IgD-negative memory B cell (primary cell): ENCODE results near the gene DNTTIP2. TPM values are rescaled to one million over a fixed set of nuclear protein-coding genes. Genes with fewer than 3 reads are reported as not detected.

ENCODE experiments used
- H3K27ac Mint-ChIP-seq, 3 donors: one replicate each; pipeline ENCODE4 v1.8.0; 2020 to 2022; ENCODE audit warnings: mild to moderate bottlenecking in 3 of 3, mixed read lengths in 3 of 3, moderate library complexity in 1 of 3
- H3K27me3 Mint-ChIP-seq: one replicate; pipeline ENCODE4 v1.8.0; 2021; ENCODE audit warnings: mixed read lengths
- H3K36me3 Mint-ChIP-seq: one replicate; pipeline ENCODE4 v1.8.0; 2020; ENCODE audit warnings: mild to moderate bottlenecking, mixed read lengths
- H3K4me1 Mint-ChIP-seq, 3 donors: one replicate each; pipeline ENCODE4 v1.8.0; 2020 to 2022; ENCODE audit warnings: mixed read lengths in 3 of 3, mild to moderate bottlenecking in 1 of 3
- H3K4me3 Mint-ChIP-seq, 4 donors: one replicate each; pipeline ENCODE4 v1.8.0; 2020 to 2022; ENCODE audit warnings: mild to moderate bottlenecking in 4 of 4, mixed read lengths in 4 of 4, moderate library complexity in 3 of 4
- H3K9me3 Mint-ChIP-seq, 3 donors: one replicate each; pipeline ENCODE4 v1.8.0; 2020 to 2021; ENCODE audit warnings: mixed read lengths in 3 of 3, mild to moderate bottlenecking in 1 of 3
- polyA plus RNA-seq: library from polyadenylated mRNA; unstranded; fragments of 300-500 nt; fragmentation: Illumina TruSeq; gene quantifications from one replicate; pipeline ENCODE4 v1.2.3, GENCODE V29; 2021

The DNTTIP2 gene
- polyA plus RNA-seq, 1 donor from 2014 or later = 76.5 TPM

DNA sequence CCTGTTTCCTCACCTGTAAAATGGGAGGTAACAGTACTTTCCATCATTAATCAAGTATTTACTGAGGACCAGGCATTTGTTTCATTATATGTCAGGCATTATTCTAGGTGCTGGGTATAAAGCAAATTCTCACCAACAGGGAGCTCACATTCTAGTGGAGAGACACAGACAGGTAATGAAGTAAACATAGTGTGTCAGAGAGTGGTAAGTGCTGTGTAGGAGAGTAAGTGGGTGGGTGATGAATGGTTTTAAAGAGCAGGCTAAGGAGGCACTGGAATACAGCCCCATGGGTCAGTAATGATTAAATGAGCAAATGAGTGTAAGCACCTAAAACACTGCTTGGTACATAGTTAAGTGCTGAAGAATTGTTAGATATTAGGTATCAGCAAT lies 60.4 kb downstream of the DNTTIP2 start:
- Mint-ChIP-seq H3K27ac (peak overlapping the region in 1 of 3 donors; percentile 67), H3K27me3 (no peaks in the 10 kb centered on the region), H3K36me3 (peaks cover 4% of the 10 kb centered on the region), H3K4me3 (no peak overlapping the region), H3K9me3 (no peaks in the 10 kb centered on the region), H3K4me1 (peaks cover 0 to 18% (median 8%) of the 10 kb centered on the region in 3 donors)

DNA sequence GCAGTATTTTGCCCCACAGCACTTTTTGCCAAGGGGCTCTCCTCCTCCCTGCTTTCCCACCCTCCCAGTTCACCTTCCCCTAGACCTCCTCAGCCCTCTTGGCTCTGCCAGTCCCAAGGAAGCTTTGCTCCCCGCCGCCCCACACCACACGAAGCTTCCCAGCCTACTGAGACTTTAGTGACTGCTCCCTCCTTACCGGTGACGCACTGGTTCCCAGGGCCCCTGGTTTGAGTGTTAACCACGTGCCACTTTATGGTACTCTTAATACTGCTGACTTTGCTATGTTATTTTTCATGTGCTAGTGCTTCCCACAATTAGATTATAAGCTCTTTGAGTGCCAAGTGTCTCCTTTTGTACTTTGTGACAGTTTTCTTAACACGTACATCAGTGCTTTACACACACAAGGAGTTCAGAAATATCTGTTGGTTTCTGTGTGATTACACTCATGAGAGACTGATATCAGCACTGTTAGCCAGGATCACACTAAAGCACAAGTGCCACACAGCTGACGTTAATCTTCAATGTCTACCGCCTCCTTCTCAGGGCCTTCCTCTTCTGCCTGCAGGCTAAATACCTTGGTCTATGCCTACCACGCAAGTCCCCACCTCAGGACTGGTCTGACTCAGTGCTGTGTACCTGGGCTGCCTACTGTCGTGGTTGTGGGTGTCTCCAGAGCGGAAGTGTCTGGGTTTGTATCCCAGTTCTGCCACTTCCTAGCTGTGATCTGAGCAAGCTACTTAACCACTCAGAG lies 61.0 kb downstream of the DNTTIP2 start:
- Mint-ChIP-seq H3K27me3 (no peaks in the 10 kb centered on the region), H3K4me1 (peaks cover 0 to 18% (median 8%) of the 10 kb centered on the region in 3 donors), H3K9me3 (no peaks in the 10 kb centered on the region)

DNA sequence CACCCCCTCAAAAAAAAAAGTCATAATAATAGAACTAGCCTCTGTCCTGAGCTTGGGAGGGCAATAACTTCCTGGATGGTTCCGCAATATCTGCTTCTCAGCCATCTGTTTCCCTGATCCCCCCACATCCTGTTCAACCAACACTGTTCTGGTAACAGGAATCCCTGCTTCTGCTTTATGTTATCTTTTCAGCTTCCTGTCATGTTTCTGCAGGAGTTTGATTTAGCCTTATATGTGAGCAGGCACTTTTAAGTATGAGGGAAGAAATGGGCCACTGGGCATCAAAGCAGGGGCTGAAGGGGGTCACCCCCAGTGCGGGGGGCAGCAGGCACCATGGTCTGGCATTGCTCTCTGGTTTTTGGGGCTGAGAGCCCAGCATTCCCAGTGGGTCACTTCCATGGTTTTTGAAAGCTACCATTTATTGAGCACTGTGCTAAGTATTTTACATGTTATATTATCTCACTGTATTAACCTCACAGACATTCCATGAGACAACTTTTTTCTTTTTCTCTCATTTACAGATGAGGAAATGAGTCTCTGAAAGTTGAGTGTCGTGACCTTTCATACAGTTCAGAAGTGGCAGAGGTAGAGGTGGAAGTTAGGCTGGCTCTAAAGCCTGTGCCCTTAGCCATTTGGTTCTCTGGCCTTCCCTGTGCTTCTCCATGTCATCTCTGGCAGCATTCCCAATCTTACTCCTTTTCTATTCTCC lies 61.9 kb downstream of the DNTTIP2 start:
- H3K4me1 Mint-ChIP-seq = peaks cover 0 to 18% (median 8%) of the 10 kb centered on the region in 3 donors
- no peaks in the 10 kb centered on the region for H3K9me3 Mint-ChIP-seq
- H3K4me3 Mint-ChIP-seq = no peak overlapping the region
- peak overlapping the region in 2 of 3 donors; percentile 27 to 81 for H3K27ac Mint-ChIP-seq
- H3K27me3 Mint-ChIP-seq = no peaks in the 10 kb centered on the region
- H3K36me3 Mint-ChIP-seq = peaks cover 2% of the 10 kb centered on the region

More for the DNA sequence above, 61.0 kb downstream of the DNTTIP2 start:
- H3K36me3 Mint-ChIP-seq = peaks cover 2% of the 10 kb centered on the region
- H3K4me3 Mint-ChIP-seq = peak overlapping the region in 1 of 4 donors; percentile 63
- peak overlapping the region in 1 of 3 donors; percentile 67 for H3K27ac Mint-ChIP-seq

Other genes starting within 250 kb of the DNTTIP2 start
- gene BCAR3, start 197.4 kb downstream of the DNTTIP2 start, polyA plus RNA-seq = 2.7 TPM
- 9.9 TPM for gene GCLM, start 30.2 kb upstream of the DNTTIP2 start, polyA plus RNA-seq
- not detected for gene ABCA4, start 241.9 kb upstream of the DNTTIP2 start, polyA plus RNA-seq